ENCODE data around the gene C12orf56. TPM values are rescaled to one million over a fixed set of nuclear protein-coding genes. Genes with fewer than 3 reads are reported as not detected.

C12orf56 gene
- total RNA-seq, 1 donor = 0.73 TPM

- Histone ChIP-seq H3K4me1 (ENCODE audit: insufficient read depth, low read length) (no peaks in the 10 kb centered on the region), H3K9me3 (ENCODE audit: low read depth, low read length) (no peaks in the 10 kb centered on the region), H3K27me3 (ENCODE audit: insufficient read depth, low read length) (no peaks in the 10 kb centered on the region), H3K4me3 (ENCODE audit: low read length) (no peak overlapping the region)
Observed at GRCh38 chr12:64255249-64255648, 135.3 kb downstream of the C12orf56 start.

- no peaks in the 10 kb centered on the region for H3K27me3 ChIP-seq (ENCODE audit: insufficient read depth, low read length)
- H3K4me3 ChIP-seq (ENCODE audit: low read length) = no peak overlapping the region
- H3K9me3 ChIP-seq (ENCODE audit: low read depth, low read length) = no peaks in the 10 kb centered on the region
- no peaks in the 10 kb centered on the region for H3K4me1 ChIP-seq (ENCODE audit: insufficient read depth, low read length)
Observed at GRCh38 chr12:64253356-64253755, 137.2 kb downstream of the C12orf56 start.

- H3K4me3 ChIP-seq (ENCODE audit: low read length) = no peak overlapping the region
Observed at GRCh38 chr12:64252681-64253080, 137.9 kb downstream of the C12orf56 start.

GRCh38 chr12:64243809-64244208 is 146.7 kb downstream of the C12orf56 start:
- H3K9me3 ChIP-seq (ENCODE audit: low read depth, low read length) = no peaks in the 10 kb centered on the region
- H3K4me1 ChIP-seq (ENCODE audit: insufficient read depth, low read length) = no peaks in the 10 kb centered on the region
- no peak overlapping the region for H3K4me3 ChIP-seq (ENCODE audit: low read length)
- no peaks in the 10 kb centered on the region for H3K27me3 ChIP-seq (ENCODE audit: insufficient read depth, low read length)

More at GRCh38 chr12:64252681-64253080, 137.9 kb downstream of the C12orf56 start:
- H3K9me3 ChIP-seq (ENCODE audit: low read depth, low read length) = no peaks in the 10 kb centered on the region
- no peaks in the 10 kb centered on the region for H3K4me1 ChIP-seq (ENCODE audit: insufficient read depth, low read length)
- no peaks in the 10 kb centered on the region for H3K27me3 ChIP-seq (ENCODE audit: insufficient read depth, low read length)

- H3K9me3 ChIP-seq (ENCODE audit: low read depth, low read length) = no peaks in the 10 kb centered on the region
- no peaks in the 10 kb centered on the region for H3K27me3 ChIP-seq (ENCODE audit: insufficient read depth, low read length)
- H3K4me1 ChIP-seq (ENCODE audit: insufficient read depth, low read length) = no peaks in the 10 kb centered on the region
- no peak overlapping the region for H3K4me3 ChIP-seq (ENCODE audit: low read length)
Observed at GRCh38 chr12:64240781-64241180, 149.8 kb downstream of the C12orf56 start.

GRCh38 chr12:64237382-64237781 is 153.2 kb downstream of the C12orf56 start:
- H3K4me3 ChIP-seq (ENCODE audit: low read length) = no peak overlapping the region
- peaks cover 4% of the 10 kb centered on the region for H3K27me3 ChIP-seq (ENCODE audit: insufficient read depth, low read length)
- H3K4me1 ChIP-seq (ENCODE audit: insufficient read depth, low read length) = no peaks in the 10 kb centered on the region
- no peaks in the 10 kb centered on the region for H3K9me3 ChIP-seq (ENCODE audit: low read depth, low read length)

- Histone ChIP-seq H3K9me3 (ENCODE audit: low read depth, low read length) (no peaks in the 10 kb centered on the region), H3K27me3 (ENCODE audit: insufficient read depth, low read length) (peaks cover 7% of the 10 kb centered on the region), H3K4me1 (ENCODE audit: insufficient read depth, low read length) (no peaks in the 10 kb centered on the region), H3K4me3 (ENCODE audit: low read length) (no peak overlapping the region)
Observed at GRCh38 chr12:64236549-64236948, 154.0 kb downstream of the C12orf56 start.

- no peak overlapping the region for H3K4me3 ChIP-seq (ENCODE audit: low read length)
- no peaks in the 10 kb centered on the region for H3K9me3 ChIP-seq (ENCODE audit: low read depth, low read length)
- peaks cover 13% of the 10 kb centered on the region for H3K27me3 ChIP-seq (ENCODE audit: insufficient read depth, low read length)
- H3K4me1 ChIP-seq (ENCODE audit: insufficient read depth, low read length) = no peaks in the 10 kb centered on the region
Observed at GRCh38 chr12:64232196-64232595, 158.4 kb downstream of the C12orf56 start.

GRCh38 chr12:64229796-64230195 is 160.8 kb downstream of the C12orf56 start:
- no peaks in the 10 kb centered on the region for H3K4me1 ChIP-seq (ENCODE audit: insufficient read depth, low read length)

GRCh38 chr12:64229240-64229639 is 161.3 kb downstream of the C12orf56 start:
- no peaks in the 10 kb centered on the region for H3K9me3 ChIP-seq (ENCODE audit: low read depth, low read length)
- no peak overlapping the region for H3K4me3 ChIP-seq (ENCODE audit: low read length)
- peaks cover 18% of the 10 kb centered on the region for H3K27me3 ChIP-seq (ENCODE audit: insufficient read depth, low read length)
- H3K4me1 ChIP-seq (ENCODE audit: insufficient read depth, low read length) = no peaks in the 10 kb centered on the region

More at GRCh38 chr12:64229796-64230195, 160.8 kb downstream of the C12orf56 start:
- Histone ChIP-seq H3K9me3 (ENCODE audit: low read depth, low read length) (no peaks in the 10 kb centered on the region), H3K4me3 (ENCODE audit: low read length) (no peak overlapping the region), H3K27me3 (ENCODE audit: insufficient read depth, low read length) (peaks cover 21% of the 10 kb centered on the region)

- Histone ChIP-seq H3K4me3 (ENCODE audit: low read length) (no peak overlapping the region), H3K27me3 (ENCODE audit: insufficient read depth, low read length) (peaks cover 14% of the 10 kb centered on the region), H3K9me3 (ENCODE audit: low read depth, low read length) (no peaks in the 10 kb centered on the region), H3K4me1 (ENCODE audit: insufficient read depth, low read length) (peaks cover 6% of the 10 kb centered on the region)
Observed at GRCh38 chr12:64225626-64226025, 164.9 kb downstream of the C12orf56 start.

- no peaks in the 10 kb centered on the region for H3K9me3 ChIP-seq (ENCODE audit: low read depth, low read length)
- peaks cover 10% of the 10 kb centered on the region for H3K4me1 ChIP-seq (ENCODE audit: insufficient read depth, low read length)
- peak within 1 kb of the TSS; percentile 66 for H3K4me3 ChIP-seq (ENCODE audit: low read length)
- peaks cover 8% of the 10 kb centered on the region for H3K27me3 ChIP-seq (ENCODE audit: insufficient read depth, low read length)
Observed at GRCh38 chr12:64222009-64222765, 168.4 kb downstream of the C12orf56 start, which contains the start of gene KICS2. Gene KICS2, minus strand, starts transcription at chr12:64222296. Its CDS starts 59 bp downstream, at chr12:64222237.

GRCh38 chr12:64221651-64222008 is 168.9 kb downstream of the C12orf56 start:
- Histone ChIP-seq H3K4me1 (ENCODE audit: insufficient read depth, low read length) (peaks cover 10% of the 10 kb centered on the region), H3K9me3 (ENCODE audit: low read depth, low read length) (no peaks in the 10 kb centered on the region), H3K4me3 (ENCODE audit: low read length) (peak overlapping the region; percentile 66), H3K27me3 (ENCODE audit: insufficient read depth, low read length) (peaks cover 8% of the 10 kb centered on the region)

- Histone ChIP-seq H3K4me1 (ENCODE audit: insufficient read depth, low read length) (peaks cover 10% of the 10 kb centered on the region), H3K27me3 (ENCODE audit: insufficient read depth, low read length) (peaks cover under 1% of the 10 kb centered on the region), H3K4me3 (ENCODE audit: low read length) (no peak overlapping the region), H3K9me3 (ENCODE audit: low read depth, low read length) (no peaks in the 10 kb centered on the region)
Observed at GRCh38 chr12:64220046-64220445, 170.5 kb downstream of the C12orf56 start.

GRCh38 chr12:64219145-64219544 is 171.4 kb downstream of the C12orf56 start:
- Histone ChIP-seq H3K4me1 (ENCODE audit: insufficient read depth, low read length) (peaks cover 10% of the 10 kb centered on the region), H3K9me3 (ENCODE audit: low read depth, low read length) (no peaks in the 10 kb centered on the region), H3K27me3 (ENCODE audit: insufficient read depth, low read length) (no peaks in the 10 kb centered on the region), H3K4me3 (ENCODE audit: low read length) (no peak overlapping the region)

GRCh38 chr12:64218597-64218996 is 172.0 kb downstream of the C12orf56 start:
- H3K9me3 ChIP-seq (ENCODE audit: low read depth, low read length) = no peaks in the 10 kb centered on the region
- H3K4me1 ChIP-seq (ENCODE audit: insufficient read depth, low read length) = peaks cover 10% of the 10 kb centered on the region
- H3K27me3 ChIP-seq (ENCODE audit: insufficient read depth, low read length) = no peaks in the 10 kb centered on the region
- no peak overlapping the region for H3K4me3 ChIP-seq (ENCODE audit: low read length)
